ENCODE data around the gene PGAM1.
"Not testable (repeated sequence)": the region's sequence is repeated elsewhere in the genome, so short reads cannot be mapped to it uniquely, and the experiment has no call there.

PGAM1 gene

GRCh38 chr10:97408496-97408992 is 17.4 kb upstream of the PGAM1 start:
- no peak overlapping the region for H3K27ac ChIP-seq
- no peak for TF ChIP-seq CTCF (conservative IDR thresholded peaks at IDR 0.05)

GRCh38 chr10:97411406-97411805 is 14.6 kb upstream of the PGAM1 start:
- no peak for TF ChIP-seq CTCF (conservative IDR thresholded peaks at IDR 0.05)
- H3K27ac ChIP-seq = no peak overlapping the region

- H3K27ac ChIP-seq = no peak overlapping the region
- no peak for TF ChIP-seq CTCF (conservative IDR thresholded peaks at IDR 0.05)
These were observed 13.1 kb upstream of the PGAM1 start for GRCh38 chr10:97412891-97413304.

- no peak for TF ChIP-seq CTCF (conservative IDR thresholded peaks at IDR 0.05)
- H3K27ac ChIP-seq = no peak overlapping the region
These were observed 9.4 kb upstream of the PGAM1 start for GRCh38 chr10:97416565-97416964.

- not testable (repeated sequence) for H3K27ac ChIP-seq
These were observed 2.3 kb upstream of the PGAM1 start for GRCh38 chr10:97423757-97424098.

- TF ChIP-seq CTCF (conservative IDR thresholded peaks at IDR 0.05) = no peak
- H3K27ac ChIP-seq = peak overlapping the region; percentile 95
These were observed 982 bp downstream of the PGAM1 start for GRCh38 chr10:97426776-97427570.

- peak overlapping the region; percentile 95 for H3K27ac ChIP-seq
- no peak for TF ChIP-seq CTCF (conservative IDR thresholded peaks at IDR 0.05)
These were observed 1.7 kb downstream of the PGAM1 start for GRCh38 chr10:97427571-97428179.

- no peak for TF ChIP-seq CTCF (conservative IDR thresholded peaks at IDR 0.05)
- peak overlapping the region; percentile 95 for H3K27ac ChIP-seq
These were observed 2.6 kb downstream of the PGAM1 start for GRCh38 chr10:97428572-97428981.

Data from VCaP (cell line).